MCF 10A (cell line): ENCODE measurements around the gene KCNG2. TPM values are rescaled to one million over a fixed set of nuclear protein-coding genes. Genes with fewer than 3 reads are reported as not detected.

Source experiments
- BruUV-seq: library from RNA; stranded (reverse); fragments of 400-500 nt; replicated peaks from 2 replicates; lab custom pipeline; 2021; lab: Mats Ljungman, UMichigan
- CTCF ChIA-PET: fragments of 300-600 bp; sonication (Branson Sonifier 250); formaldehyde crosslinking; extraction: SDS; loops from one replicate; lab custom pipeline; 2021; ENCODE audit warnings: antibody characterized with exemption, inconsistent platforms; lab: Yijun Ruan, JAX
- POLR2A ChIA-PET: fragments of 300-600, 350-650 bp; sonication (Branson Sonifier 250); formaldehyde crosslinking; extraction: SDS; loops from one replicate; lab custom pipeline; 2020; ENCODE audit warnings: antibody characterized with exemption, inconsistent platforms; lab: Yijun Ruan, JAX
- DNase-seq: peaks from one replicate; pipeline ENCODE4 v3.0.0-alpha.2; 2018; ENCODE audit not compliant: unreplicated experiment
- H3K27ac Mint-ChIP-seq: one replicate; pipeline ENCODE4 v1.8.0; 2022; ENCODE audit warnings: mild to moderate bottlenecking, low read depth, mixed read lengths; ENCODE audit not compliant: unreplicated experiment
- H3K27me3 Mint-ChIP-seq: one replicate; pipeline ENCODE4 v1.8.0; 2022; ENCODE audit warnings: mixed read lengths; ENCODE audit not compliant: insufficient read depth, unreplicated experiment
- H3K36me3 Mint-ChIP-seq: one replicate; pipeline ENCODE4 v1.8.0; 2022; ENCODE audit warnings: mild to moderate bottlenecking, moderate library complexity, mixed read lengths; ENCODE audit not compliant: insufficient read depth, unreplicated experiment
- H3K4me1 Mint-ChIP-seq: one replicate; pipeline ENCODE4 v1.8.0; 2022; ENCODE audit warnings: mixed read lengths; ENCODE audit not compliant: insufficient read depth, unreplicated experiment
- H3K4me3 Mint-ChIP-seq: one replicate; pipeline ENCODE4 v1.8.0; 2022; ENCODE audit warnings: mild to moderate bottlenecking, moderate library complexity, mixed read lengths; ENCODE audit not compliant: unreplicated experiment
- H3K9me3 Mint-ChIP-seq: one replicate; pipeline ENCODE4 v1.8.0; 2022; ENCODE audit warnings: mixed read lengths; ENCODE audit not compliant: unreplicated experiment
- CTCF ChIP-seq: fragments of 200-600 bp; IDR thresholded peaks from one replicate; pipeline ENCODE4 v1.8.0; 2022; ENCODE audit warnings: antibody characterized with exemption, mild to moderate bottlenecking; ENCODE audit not compliant: unreplicated experiment
- intact Hi-C: fragments of 100-400 bp; cut with micrococcal nuclease; formaldehyde crosslinking; loops from 2 replicates; pipeline ENCODE4 v1.14.1; 2022
- total RNA-seq: library from RNA; stranded (reverse); gene quantifications from 2 replicates; pipeline ENCODE4 v1.2.3, GENCODE V29; 2022

Gene KCNG2
- total RNA-seq, 1 experiment from 2014 or later, result not detected

- ChIA-PET POLR2A (interaction anchor here (0.6 kb wide), 1 partner anchor 14 kb away, joined by 3 read pairs; no protein-coding TSS in a partner anchor), CTCF (interaction anchor here (0.5 kb wide), 1 partner anchor 57 kb away, joined by 3 read pairs; no protein-coding TSS in a partner anchor)
Measured at GRCh38 chr18:79938196-79938595, 140.5 kb downstream of the KCNG2 start.

GRCh38 chr18:79939096-79939495, 141.4 kb downstream of the KCNG2 start:
- Mint-ChIP-seq H3K27me3 (no peaks in the 10 kb centered on the region), H3K4me1 (peaks cover 6% of the 10 kb centered on the region), H3K27ac (peak overlapping the region; percentile 4), H3K4me3 (no peak overlapping the region), H3K9me3 (peaks cover 10% of the 10 kb centered on the region), H3K36me3 (peaks cover 29% of the 10 kb centered on the region)
- no TSS peak for BruUV-seq
- intact Hi-C loops, result no loop called here
- TF ChIP-seq CTCF, result no peak
- DNase-seq, result no peak
- ChIA-PET POLR2A (interaction anchor here (0.6 kb wide), 1 partner anchor 16 kb away, joined by 3 read pairs; no protein-coding TSS in a partner anchor), CTCF (interaction anchor here (0.7 to 2.3 kb wide), 3 partner anchors 10 to 371 kb away, joined by 3 to 7 read pairs (median 3); no protein-coding TSS in a partner anchor)

More at GRCh38 chr18:79938196-79938595, 140.5 kb downstream of the KCNG2 start:
- Mint-ChIP-seq H3K36me3 (peaks cover 34% of the 10 kb centered on the region), H3K4me3 (no peak overlapping the region), H3K4me1 (peaks cover 6% of the 10 kb centered on the region), H3K9me3 (peaks cover 19% of the 10 kb centered on the region), H3K27me3 (no peaks in the 10 kb centered on the region), H3K27ac (no peak overlapping the region)
- no TSS peak for BruUV-seq
- intact Hi-C loops, result no loop called here
- TF ChIP-seq CTCF, result no peak
- DNase-seq, result no peak

- Mint-ChIP-seq H3K27ac (peak overlapping the region; percentile 4), H3K36me3 (peaks cover 20% of the 10 kb centered on the region), H3K27me3 (no peaks in the 10 kb centered on the region), H3K4me1 (peaks cover 6% of the 10 kb centered on the region), H3K9me3 (peaks cover 9% of the 10 kb centered on the region), H3K4me3 (no peak overlapping the region)
- intact Hi-C loops, result no loop called here
- no TSS peak for BruUV-seq
- POLR2A ChIA-PET, result no interaction called here
- no peak for TF ChIP-seq CTCF
- CTCF ChIA-PET, result interaction anchor here (0.6 to 2.3 kb wide), 4 partner anchors 11 to 313 kb away, joined by 3 to 7 read pairs (median 3); no protein-coding TSS in a partner anchor
- DNase-seq, result no peak
Measured at GRCh38 chr18:79940126-79940813, 142.5 kb downstream of the KCNG2 start.

GRCh38 chr18:79940814-79941472, 143.2 kb downstream of the KCNG2 start:
- no peaks in the 10 kb centered on the region for H3K27me3 Mint-ChIP-seq
- intact Hi-C loops, result no loop called here
- ChIA-PET CTCF (interaction anchor here (0.6 to 2.3 kb wide), 2 partner anchors 11 to 312 kb away, joined by 3 to 7 read pairs; no protein-coding TSS in a partner anchor), POLR2A (no interaction called here)
- peaks cover 2% of the 10 kb centered on the region for H3K9me3 Mint-ChIP-seq
- H3K4me3 Mint-ChIP-seq, result no peak overlapping the region
- H3K4me1 Mint-ChIP-seq, result peaks cover 6% of the 10 kb centered on the region
- DNase-seq, result no peak
- no peak for TF ChIP-seq CTCF
- H3K27ac Mint-ChIP-seq, result no peak overlapping the region
- peaks cover 18% of the 10 kb centered on the region for H3K36me3 Mint-ChIP-seq
- no TSS peak for BruUV-seq
